ENCODE measurements around the gene SVIL. TPM values are rescaled to one million over a fixed set of nuclear protein-coding genes. Genes with fewer than 3 reads are reported as not detected.

Gene SVIL
- total RNA-seq, 4 donors from 2014 or later, result 1,040 to 1,354 (median 1,121) TPM

GRCh38 chr10:29613791-29614190 is 21.0 kb downstream of the SVIL start:
- Histone ChIP-seq H3K27me3 (no peaks in the 10 kb centered on the region), H3K36me3 (no peaks in the 10 kb centered on the region), H3K4me3 (no peak overlapping the region), H3K9me3 (no peaks in the 10 kb centered on the region), H3K27ac (peak overlapping the region; percentile 95 to 96 (median 96)), H3K4me1 (peaks cover 84 to 89% of the 10 kb centered on the region in 2 donors)
- intact Hi-C loops (cut with DNase I; ENCODE audit: low total_unique reads) (no loop called here), in situ Hi-C loops (cut with MboI; ENCODE audit: low sequenced_read_pairs in 4 of 4) (no loop called here)
- no peak for TF ChIP-seq POLR2A (IDR thresholded peaks at IDR 0.05)
- TF ChIP-seq CTCF (IDR thresholded peaks at IDR 0.05 in 4 of 5, conservative IDR thresholded peaks at IDR 0.05 in 1 of 5), result no peak
- DNase-seq (no peak), ATAC-seq (no peak)

GRCh38 chr10:29613196-29613595 is 21.6 kb downstream of the SVIL start:
- H3K27ac ChIP-seq, result peak overlapping the region; percentile 95 to 96 (median 96)
- TF ChIP-seq POLR2A (IDR thresholded peaks at IDR 0.05), result no peak
- no peak for TF ChIP-seq CTCF (IDR thresholded peaks at IDR 0.05 in 4 of 5, conservative IDR thresholded peaks at IDR 0.05 in 1 of 5)
- ATAC-seq (no peak), DNase-seq (no peak)
- no peaks in the 10 kb centered on the region for H3K36me3 ChIP-seq
- intact Hi-C loops (cut with DNase I; ENCODE audit: low total_unique reads), result no loop called here
- H3K4me1 ChIP-seq, result peaks cover 83 to 89% of the 10 kb centered on the region in 2 donors
- no peak overlapping the region for H3K4me3 ChIP-seq
- in situ Hi-C loops (cut with MboI; ENCODE audit: low sequenced_read_pairs in 4 of 4), result no loop called here
- no peaks in the 10 kb centered on the region for H3K9me3 ChIP-seq
- H3K27me3 ChIP-seq, result no peaks in the 10 kb centered on the region

DNA sequence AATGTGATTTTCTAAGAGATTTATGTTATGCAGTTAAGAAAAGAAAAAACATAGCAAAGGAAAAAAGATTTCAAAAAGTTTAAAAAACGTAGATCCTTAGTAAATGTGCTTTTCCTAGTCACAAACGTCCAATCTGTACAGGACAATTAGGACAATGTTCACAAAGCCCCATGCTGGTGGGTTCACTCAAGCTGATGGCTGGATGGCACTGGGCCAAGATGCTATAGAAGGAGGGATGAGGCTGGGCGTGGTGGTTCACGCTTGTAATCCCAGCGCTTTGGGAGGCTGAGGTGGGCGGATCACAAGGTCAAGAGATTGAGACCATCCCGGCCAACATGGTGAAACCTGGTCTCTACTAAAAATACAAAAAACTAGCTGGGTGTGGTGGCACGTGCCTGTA is 22.1 kb downstream of the SVIL start:
- Histone ChIP-seq H3K36me3 (no peaks in the 10 kb centered on the region), H3K4me1 (peaks cover 82 to 89% of the 10 kb centered on the region in 2 donors), H3K4me3 (no peak overlapping the region), H3K27me3 (no peaks in the 10 kb centered on the region), H3K9me3 (no peaks in the 10 kb centered on the region), H3K27ac (peak overlapping the region; percentile 95 to 96 (median 96))
- intact Hi-C loops (cut with DNase I; ENCODE audit: low total_unique reads) (no loop called here), in situ Hi-C loops (cut with MboI; ENCODE audit: low sequenced_read_pairs in 4 of 4) (no loop called here)
- ATAC-seq (no peak), DNase-seq (no peak)
- TF ChIP-seq POLR2A (IDR thresholded peaks at IDR 0.05) (no peak), CTCF (IDR thresholded peaks at IDR 0.05 in 4 of 5, conservative IDR thresholded peaks at IDR 0.05 in 1 of 5) (no peak)

- DNase-seq (no peak), ATAC-seq (no peak)
- intact Hi-C loops (cut with DNase I; ENCODE audit: low total_unique reads) (no loop called here), in situ Hi-C loops (cut with MboI; ENCODE audit: low sequenced_read_pairs in 4 of 4) (no loop called here)
- Histone ChIP-seq H3K36me3 (no peaks in the 10 kb centered on the region), H3K27me3 (no peaks in the 10 kb centered on the region), H3K9me3 (no peaks in the 10 kb centered on the region), H3K4me3 (peak overlapping the region in 1 of 4 donors; percentile 5), H3K4me1 (peaks cover 83 to 89% of the 10 kb centered on the region in 2 donors), H3K27ac (peak overlapping the region; percentile 95 to 96 (median 96))
- TF ChIP-seq CTCF (IDR thresholded peaks at IDR 0.05 in 4 of 5, conservative IDR thresholded peaks at IDR 0.05 in 1 of 5) (no peak), POLR2A (IDR thresholded peaks at IDR 0.05) (no peak)
Observed at GRCh38 chr10:29611781-29612381, 22.9 kb downstream of the SVIL start.
